Measurements from ENCODE around the gene USH1C. TPM values are rescaled to one million over a fixed set of nuclear protein-coding genes. Genes with fewer than 3 reads are reported as not detected.

The USH1C gene
- total and polyA plus RNA-seq, 4 donors, result 0.09 to 1.3 (median 0.75) TPM

DNA sequence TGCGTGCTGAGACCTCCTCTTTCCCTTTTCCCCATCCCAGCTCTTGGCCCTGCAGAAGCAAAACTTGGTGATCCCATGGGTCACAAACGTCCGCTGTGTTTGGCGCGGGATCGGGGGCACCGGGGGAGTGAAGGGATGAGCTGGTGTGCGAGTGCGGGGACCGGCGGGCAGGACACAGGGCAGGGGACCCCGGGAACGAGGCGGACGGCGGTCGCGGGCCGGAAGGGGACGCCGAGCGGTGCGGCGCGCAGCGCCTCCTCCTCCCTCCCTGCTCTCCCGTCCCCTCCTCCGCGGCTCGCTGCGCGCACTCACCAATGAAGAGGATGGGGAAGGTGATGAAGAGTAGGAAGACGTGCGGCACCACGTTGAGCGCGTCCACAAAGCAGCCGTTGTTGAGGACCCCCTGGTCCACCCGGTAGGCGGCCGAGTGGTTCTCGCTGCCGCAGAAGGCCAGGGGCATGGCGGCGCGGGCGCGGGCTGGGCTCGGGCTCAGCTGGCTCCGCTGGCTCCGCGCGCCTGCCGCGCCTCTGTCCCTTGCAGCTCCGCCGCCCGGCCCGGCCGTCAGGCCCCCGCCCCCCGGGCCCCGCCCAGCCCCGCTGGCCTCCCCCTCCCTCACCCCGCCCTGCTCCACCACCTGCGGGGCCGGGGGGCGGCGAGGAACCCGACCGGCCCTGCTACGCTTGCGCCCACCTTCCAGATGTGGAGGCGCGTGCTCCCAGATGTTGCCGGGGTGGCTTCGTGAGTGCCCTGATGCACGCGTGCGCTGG lies 67.7 kb downstream of the USH1C start, which contains the start of gene ABCC8 (continued):
- no peak for TF ChIP-seq REST (IDR thresholded peaks at IDR 0.05)
- no peak for TF ChIP-seq SP1 (IDR thresholded peaks at IDR 0.05)

GRCh38 chr11:17475666-17476316 lies 68.4 kb downstream of the USH1C start:
- no peak overlapping the region for H3K9ac ChIP-seq (ENCODE audit: low read depth in 1 of 2, low read length in 2 of 2)
- no peaks in the 10 kb centered on the region for H3K9me3 ChIP-seq (ENCODE audit: control insufficient read depth in 4 of 4, low read length in 3 of 4)
- DNase-seq (ENCODE audit: low spot score), result no peak
- no peak overlapping the region for H3K4me3 ChIP-seq (ENCODE audit: low read depth in 1 of 3, low read length in 3 of 3)
- WGBS, result 5% methylated on average over 31 of the region's 31 CpGs
- peaks cover 0 to 2% (median 2%) of the 10 kb centered on the region in 4 donors for H3K27me3 ChIP-seq (ENCODE audit: control insufficient read depth in 4 of 4, insufficient read depth in 4 of 4, low read length in 3 of 4)
- peaks cover 0 to 8% (median under 1%) of the 10 kb centered on the region in 4 donors for H3K4me1 ChIP-seq (ENCODE audit: control insufficient read depth in 4 of 4, insufficient read depth in 4 of 4, low read length in 3 of 4)
- no peaks in the 10 kb centered on the region for H3K36me3 ChIP-seq (ENCODE audit: control insufficient read depth in 4 of 4, insufficient read depth in 3 of 4, low read depth in 1 of 4, low read length in 3 of 4)
- no peak overlapping the region for H3K27ac ChIP-seq (ENCODE audit: low read depth in 1 of 2, low read length in 2 of 2)
- TF ChIP-seq CTCF (IDR thresholded peaks at IDR 0.05; ENCODE audit: low read depth, low read length, missing input control), result no peak

GRCh38 chr11:17473071-17473744 lies 71.0 kb downstream of the USH1C start:
- Histone ChIP-seq H3K9me3 (ENCODE audit: control insufficient read depth in 4 of 4, low read length in 3 of 4) (no peaks in the 10 kb centered on the region), H3K27me3 (ENCODE audit: control insufficient read depth in 4 of 4, insufficient read depth in 4 of 4, low read length in 3 of 4) (peaks cover 0 to 2% (median 0%) of the 10 kb centered on the region in 4 donors), H3K9ac (ENCODE audit: low read depth in 1 of 2, low read length in 2 of 2) (no peak overlapping the region), H3K4me3 (ENCODE audit: low read depth in 1 of 3, low read length in 3 of 3) (no peak overlapping the region), H3K27ac (ENCODE audit: low read depth in 1 of 2, low read length in 2 of 2) (no peak overlapping the region), H3K36me3 (ENCODE audit: control insufficient read depth in 4 of 4, insufficient read depth in 3 of 4, low read depth in 1 of 4, low read length in 3 of 4) (no peaks in the 10 kb centered on the region), H3K4me1 (ENCODE audit: control insufficient read depth in 4 of 4, insufficient read depth in 4 of 4, low read length in 3 of 4) (peaks cover 0 to 5% (median under 1%) of the 10 kb centered on the region in 4 donors)
- 45% methylated on average over 6 of the region's 6 CpGs for WGBS
- no peak for DNase-seq (ENCODE audit: low spot score)
- no peak for TF ChIP-seq RXRA (IDR thresholded peaks at IDR 0.05)
- peak in 1 of 2 donors; percentile 31 for TF ChIP-seq RAD21 (IDR thresholded peaks at IDR 0.05)
- no peak for TF ChIP-seq FOXA1 (IDR thresholded peaks at IDR 0.05)
- no peak for TF ChIP-seq FOXA2 (IDR thresholded peaks at IDR 0.05)
- TF ChIP-seq TAF1 (conservative IDR thresholded peaks at IDR 0.05), result no peak
- TF ChIP-seq, protein P1, sequence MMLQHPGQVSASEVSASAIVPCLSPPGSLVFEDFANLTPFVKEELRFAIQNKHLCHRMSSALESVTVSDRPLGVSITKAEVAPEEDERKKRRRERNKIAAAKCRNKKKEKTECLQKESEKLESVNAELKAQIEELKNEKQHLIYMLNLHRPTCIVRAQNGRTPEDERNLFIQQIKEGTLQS (IDR thresholded peaks at IDR 0.05), result no peak
- no peak for TF ChIP-seq MAX (IDR thresholded peaks at IDR 0.05)
- no peak for TF ChIP-seq CTCF (IDR thresholded peaks at IDR 0.05; ENCODE audit: low read depth, low read length, missing input control)
